SK-N-SH (cell line): Measurements from ENCODE around the gene PCSK9.

Experiments used
- EZH2phosphoT487 ChIP-seq: fragments of 200-600 bp; sonication (generic); IDR thresholded peaks from 2 replicates; pipeline ENCODE4 v1.6.1; 2017; ENCODE audit warnings: low read depth, mixed run types, mild to moderate bottlenecking, antibody characterized with exemption, moderate library complexity, borderline replicate concordance
- TF ChIP-seq, protein P1 (sequence below): fragments of 200-600 bp; sonication (generic); IDR thresholded peaks from 2 replicates; pipeline ENCODE4 v1.6.1; 2017; ENCODE audit warnings: antibody characterized with exemption, mild to moderate bottlenecking, moderate library complexity

DNA sequence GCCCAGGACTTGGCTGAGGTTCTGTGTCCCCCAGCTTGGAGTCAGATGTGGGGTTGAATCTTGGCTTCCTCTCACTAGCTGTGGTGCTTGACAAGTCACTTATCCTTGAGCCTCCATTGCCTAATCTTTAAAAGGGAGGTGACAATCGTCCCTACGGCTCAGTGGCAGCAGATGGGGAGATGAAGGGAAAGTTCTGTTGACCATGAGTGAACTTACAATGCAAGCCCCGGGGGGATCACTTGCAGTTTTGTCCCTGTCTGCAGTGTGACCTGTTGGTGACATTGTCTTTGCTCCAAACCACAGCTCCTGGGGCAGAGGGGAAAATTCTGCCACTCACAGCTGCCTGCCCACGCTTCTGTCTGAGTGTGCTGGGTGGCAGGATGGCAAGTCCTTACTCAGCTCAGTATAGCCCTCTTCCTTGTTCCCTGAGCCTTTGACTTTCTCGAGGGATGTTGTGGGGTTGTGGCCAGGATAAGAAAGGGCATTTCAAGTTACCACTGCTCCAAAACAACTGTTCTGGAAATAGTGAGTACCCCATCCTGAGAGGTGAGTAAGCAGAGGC, 1.7 kb downstream of the PCSK9 start:
- TF ChIP-seq EZH2phosphoT487: no peak
- TF ChIP-seq, protein P1, sequence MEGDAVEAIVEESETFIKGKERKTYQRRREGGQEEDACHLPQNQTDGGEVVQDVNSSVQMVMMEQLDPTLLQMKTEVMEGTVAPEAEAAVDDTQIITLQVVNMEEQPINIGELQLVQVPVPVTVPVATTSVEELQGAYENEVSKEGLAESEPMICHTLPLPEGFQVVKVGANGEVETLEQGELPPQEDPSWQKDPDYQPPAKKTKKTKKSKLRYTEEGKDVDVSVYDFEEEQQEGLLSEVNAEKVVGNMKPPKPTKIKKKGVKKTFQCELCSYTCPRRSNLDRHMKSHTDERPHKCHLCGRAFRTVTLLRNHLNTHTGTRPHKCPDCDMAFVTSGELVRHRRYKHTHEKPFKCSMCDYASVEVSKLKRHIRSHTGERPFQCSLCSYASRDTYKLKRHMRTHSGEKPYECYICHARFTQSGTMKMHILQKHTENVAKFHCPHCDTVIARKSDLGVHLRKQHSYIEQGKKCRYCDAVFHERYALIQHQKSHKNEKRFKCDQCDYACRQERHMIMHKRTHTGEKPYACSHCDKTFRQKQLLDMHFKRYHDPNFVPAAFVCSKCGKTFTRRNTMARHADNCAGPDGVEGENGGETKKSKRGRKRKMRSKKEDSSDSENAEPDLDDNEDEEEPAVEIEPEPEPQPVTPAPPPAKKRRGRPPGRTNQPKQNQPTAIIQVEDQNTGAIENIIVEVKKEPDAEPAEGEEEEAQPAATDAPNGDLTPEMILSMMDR: no peak
